K562 (cell line): ENCODE measurements around the gene IGSF9. TPM values are rescaled to one million over a fixed set of nuclear protein-coding genes. Genes with fewer than 3 reads are reported as not detected.

Experiments
- ATAC-seq: fragments of 200-7000 bp; cut with Tn5 transposase; 3 replicates; pipeline ENCODE4 v1.9.1; 2020; ENCODE audit warnings: moderate library complexity
- BruUV-seq: library from RNA; stranded (reverse); fragments of 400-500 nt; replicated peaks from 2 replicates; lab custom pipeline; 2021; lab: Mats Ljungman, UMichigan
- CTCF ChIA-PET: fragments of 300-600 bp; formaldehyde crosslinking; extraction: SDS; loops from one replicate; lab custom pipeline; 2021; ENCODE audit warnings: low intra/inter-chr PET ratio; lab: Yijun Ruan, JAX
- POLR2A ChIA-PET: fragments of 300-600, 350-650 bp; sonication (Branson Sonifier 250); formaldehyde crosslinking; extraction: SDS; loops from one replicate; lab custom pipeline; 2021; ENCODE audit warnings: antibody characterized with exemption, inconsistent platforms; lab: Yijun Ruan, JAX
- DNase-seq, 4 experiments: peaks; one replicate each; pipeline versions ENCODE4 v3.0.0 to v3.0.0-alpha.2; 2011 to 2018; ENCODE audit warnings: low spot score in 3 of 4, mixed read lengths in 3 of 4; ENCODE audit errors: extremely low read depth in 1 of 4
- FAIRE-seq: peaks from 2 replicates; lab custom pipeline; 2011; peaks lifted over from hg19 to GRCh38; lab: Jason Lieb, UNC
- H2AFZ ChIP-seq: 2 replicates; pipeline ENCODE4 v1.6.0; 2011; ENCODE audit warnings: low read depth, low read length, control low read depth, inconsistent platforms
- H3K27ac ChIP-seq: fragments of 200-600 bp; 3 replicates; pipeline ENCODE4 v1.8.0; 2011; ENCODE audit warnings: low read depth, mild to moderate bottlenecking, control low read depth, inconsistent platforms, low read length, moderate library complexity, mixed read lengths; ENCODE audit errors: extremely low read depth
- H3K27me3 ChIP-seq, 2 experiments: fragments of 300-600 bp in 1 of 2; 2 replicates in 1 of 2; 3 replicates in 1 of 2; pipeline versions ENCODE4 v1.6.0 to v1.8.0; 2011; ENCODE audit warnings: inconsistent platforms in 2 of 2, low read length in 2 of 2, mild to moderate bottlenecking in 1 of 2, mixed read lengths in 1 of 2, moderate library complexity in 1 of 2; ENCODE audit not compliant: control insufficient read depth in 2 of 2, insufficient read depth in 2 of 2
- H3K36me3 ChIP-seq: fragments of 300-600 bp; 3 replicates; pipeline ENCODE4 v1.8.0; 2011; ENCODE audit warnings: mild to moderate bottlenecking, low read length, inconsistent platforms; ENCODE audit not compliant: control insufficient read depth, insufficient read depth
- H3K4me1 ChIP-seq, 2 experiments: fragments of 200-600 bp in 1 of 2; replicated peaks in 1 of 2; 2 replicates in 1 of 2; 3 replicates in 1 of 2; pipeline versions ENCODE4 v1.5.1 to v1.8.0; 2011; ENCODE audit warnings: inconsistent platforms in 2 of 2, low read length in 2 of 2, mild to moderate bottlenecking in 1 of 2, mixed read lengths in 1 of 2, moderate library complexity in 1 of 2; ENCODE audit not compliant: control insufficient read depth in 2 of 2, insufficient read depth in 2 of 2
- H3K4me2 ChIP-seq: 2 replicates; pipeline ENCODE4 v1.6.1; 2011; ENCODE audit warnings: low read length, control low read depth, inconsistent platforms, mixed read lengths; ENCODE audit not compliant: insufficient read depth
- H3K4me3 ChIP-seq: fragments of 200-600 bp; sonication (generic), shearing (Covaris generic); 2 replicates; pipeline ENCODE4 v1.5.1; 2016; ENCODE audit warnings: control low read depth, inconsistent platforms
- H3K79me2 ChIP-seq: fragments of 200-600 bp; 3 replicates; pipeline ENCODE4 v1.8.0; 2011; ENCODE audit warnings: low read length, inconsistent platforms; ENCODE audit not compliant: control insufficient read depth, insufficient read depth
- H3K9ac ChIP-seq, 2 experiments: 2 replicates each; pipeline versions ENCODE4 v1.6.0 to v1.6.1; 2011; ENCODE audit warnings: low read depth in 2 of 2, low read length in 2 of 2, control low read depth in 1 of 2, inconsistent platforms in 1 of 2, mild to moderate bottlenecking in 1 of 2, mixed read lengths in 1 of 2; ENCODE audit not compliant: insufficient read depth in 1 of 2
- H3K9me1 ChIP-seq: one replicate; pipeline ENCODE4 v1.6.0; 2011; ENCODE audit warnings: inconsistent platforms, mild to moderate bottlenecking, low read length, moderate library complexity; ENCODE audit not compliant: control insufficient read depth, insufficient read depth
- H3K9me3 ChIP-seq: replicated peaks from 2 replicates; pipeline ENCODE4 v1.5.1; 2011; ENCODE audit warnings: low read depth, low read length, inconsistent platforms; ENCODE audit not compliant: control insufficient read depth, insufficient read depth
- H4K20me1 ChIP-seq: replicated peaks from 2 replicates; pipeline ENCODE4 v1.6.1; 2011; ENCODE audit warnings: low read length, inconsistent platforms, mixed read lengths; ENCODE audit not compliant: control insufficient read depth, insufficient read depth
- ATF7 ChIP-seq: fragments of 450-650 bp; IDR thresholded peaks from 2 replicates; pipeline ENCODE4 v1.7.1; 2014; ENCODE audit warnings: mild to moderate bottlenecking, moderate library complexity
- BACH1 ChIP-seq: fragments of 200-800 bp; sonication (Bioruptor generic); IDR thresholded peaks from 2 replicates; pipeline ENCODE4 v1.6.1; 2016; ENCODE audit warnings: missing genetic modification characterization, missing compliant biosample characterization
- BRD4 ChIP-seq: fragments of 200-600 bp; sonication (generic); IDR thresholded peaks from 2 replicates; pipeline ENCODE4 v1.6.1; 2017; ENCODE audit warnings: inconsistent platforms
- EP300 ChIP-seq: IDR thresholded peaks from 2 replicates; pipeline ENCODE4 v1.6.1; 2012; ENCODE audit warnings: low read length, improper control_type of control experiment
- ETV6 ChIP-seq, 3 experiments: fragments of 150-350 bp in 1 of 3; sonication (generic) in 1 of 3; formaldehyde crosslinking in 1 of 3; IDR thresholded peaks; 2 replicates each; pipeline versions ENCODE4 v1.6.1 to v1.8.0; 2014 to 2022; ENCODE audit warnings: borderline replicate concordance in 2 of 3, low read depth in 2 of 3, antibody characterized with exemption in 1 of 3, low read length in 1 of 3, mild to moderate bottlenecking in 1 of 3, missing genetic modification reagents in 1 of 3
- FOXA1 ChIP-seq: fragments of 450-650 bp; IDR thresholded peaks from 2 replicates; pipeline ENCODE4 v1.6.1; 2016; ENCODE audit warnings: mild to moderate bottlenecking, borderline replicate concordance
- ILK ChIP-seq: fragments of 450-650 bp; IDR thresholded peaks from 2 replicates; pipeline ENCODE4 v1.6.1; 2016; ENCODE audit warnings: missing genetic modification characterization, low read depth, mild to moderate bottlenecking, missing compliant biosample characterization, moderate library complexity, borderline replicate concordance
- POLR3G ChIP-seq: IDR thresholded peaks from 2 replicates; pipeline ENCODE4 v1.6.1; 2011; ENCODE audit not compliant: insufficient read length, insufficient replicate concordance; ENCODE audit errors: extremely low read depth
- ZKSCAN8 ChIP-seq: fragments of 200-800 bp; sonication (Bioruptor generic); IDR thresholded peaks from 2 replicates; pipeline ENCODE4 v1.6.1; 2016; ENCODE audit warnings: missing genetic modification characterization, missing compliant biosample characterization
- ZNF124 ChIP-seq: sonication (generic); formaldehyde crosslinking; IDR thresholded peaks from 2 replicates; pipeline ENCODE4 v1.8.1; 2022; ENCODE audit warnings: missing genetic modification reagents
- ZNF444 ChIP-seq: fragments of 250-450 bp; sonication (Bioruptor Pico); IDR thresholded peaks from 2 replicates; pipeline ENCODE4 v1.4.0; 2020; ENCODE audit warnings: mild to moderate bottlenecking, moderate library complexity
- WGBS: fragments of 100-300 bp; shearing (Covaris generic); methylation state at CpG from one replicate; pipeline ENCODE4 v1.1.6; 2016; ENCODE audit warnings: low coverage, mixed read lengths; ENCODE audit not compliant: insufficient coverage; ENCODE audit errors: missing lambda C conversion rate; 5-methylcytosine and 5-hydroxymethylcytosine counted together
- in situ Hi-C: fragments of 300-500 bp; cut with MboI; formaldehyde crosslinking; loops from 4 replicates; pipeline ENCODE4 v1.15.0; 2018; ENCODE audit warnings: inconsistent platforms, mixed read lengths
- intact Hi-C: fragments of 100-400 bp; cut with micrococcal nuclease; formaldehyde crosslinking; loops from 2 replicates; pipeline ENCODE4 v1.14.2; 2022
- polyA plus RNA-seq, 8 experiments: library from polyadenylated mRNA; depleted of rRNA in 4 of 8; stranded (reverse) in 5 of 8; unstranded in 3 of 8; fragments of >200 nt; fragmentation: Nextera tagmentation in 2 of 8; fragmentation: Illumina TruSeq in 1 of 8; extraction: Ambion mirVana in 2 of 8; extraction: Trizol in 1 of 8; gene quantifications; 2 replicates each; pipeline versions ENCODE4 v1.2.1 to v1.2.3, GENCODE V29; 2011 to 2014; ENCODE audit warnings: inconsistent platforms in 1 of 8, missing spikeins in 1 of 8
- total RNA-seq, 7 experiments: library from RNA; depleted of rRNA in 6 of 7; stranded (reverse); fragments of >200 nt in 6 of 7; fragmentation: Illumina TruSeq in 2 of 7; extraction: Trizol in 2 of 7; gene quantifications; 2 replicates each; pipeline versions ENCODE4 v1.2.1 to v1.2.3, GENCODE V29; 2011 to 2021; ENCODE audit warnings: low replicate concordance in 1 of 7
- TF ChIP-seq, protein P1 (sequence below): fragments of 250-450 bp; sonication (Bioruptor Pico); IDR thresholded peaks from 2 replicates; pipeline ENCODE4 v1.4.0; 2020
- TF ChIP-seq, protein P2 (sequence below): IDR thresholded peaks from 2 replicates; pipeline ENCODE4 v1.6.1; 2016; ENCODE audit warnings: missing genetic modification characterization, missing compliant biosample characterization

The IGSF9 gene
- total and polyA plus RNA-seq, 9 of the 15 experiments (the other 6 are each of a cell fraction or from before 2014, with no cell fraction given), result 0.03 to 0.29 (median 0.07) TPM; not detected in 1

DNA sequence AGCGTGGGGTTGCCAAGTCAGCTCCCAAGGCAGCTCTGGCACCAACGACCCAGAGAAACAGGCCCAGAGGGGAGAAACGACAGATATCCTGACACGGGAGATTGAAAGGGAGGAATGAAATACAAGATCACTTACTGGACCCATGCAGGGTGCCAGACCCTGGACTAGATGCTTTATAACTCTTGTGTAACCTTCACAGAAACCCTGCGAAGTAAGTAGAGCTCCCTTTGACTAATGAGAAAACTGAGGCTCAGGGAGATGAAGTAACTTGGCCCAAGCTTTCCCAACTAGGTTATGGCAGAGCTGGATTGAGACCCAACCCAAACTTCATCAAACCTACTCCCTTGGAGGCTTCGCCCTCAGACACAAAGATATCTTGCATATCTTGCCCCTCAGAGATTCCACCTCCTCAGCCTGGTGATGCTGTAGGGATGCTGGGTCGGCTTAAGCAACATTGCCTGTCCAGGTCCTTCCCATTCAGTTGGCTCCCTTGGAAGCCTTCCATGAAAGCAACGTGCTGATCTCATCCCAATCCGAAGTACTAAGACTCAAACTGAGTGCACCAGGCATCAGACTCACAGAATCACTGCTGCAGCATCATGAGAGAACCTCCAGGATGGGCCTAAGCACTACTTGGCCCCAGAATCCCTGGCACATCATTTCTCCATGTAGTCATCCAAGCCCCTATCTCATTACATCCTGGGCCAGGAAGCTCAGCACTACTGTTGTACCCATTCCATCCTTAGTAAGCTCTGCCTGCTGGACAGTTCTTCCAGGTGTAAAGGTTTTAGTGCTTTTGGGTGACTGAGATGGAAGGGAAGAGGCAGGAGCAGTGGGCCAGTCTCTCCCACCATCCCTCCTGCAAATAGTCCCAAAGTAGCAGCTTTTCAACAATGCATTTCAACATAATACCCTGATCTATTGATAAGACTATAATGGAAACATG is 1.1 kb upstream of the IGSF9 start:
- H3K27ac ChIP-seq, result no peak overlapping the region
- no peaks in the 10 kb centered on the region for H3K36me3 ChIP-seq
- peak overlapping the region; percentile 36; the same call in 1 of the 2 replicates for H3K4me3 ChIP-seq
- intact Hi-C loops, result loop anchor here (5.0 kb wide), 1 partner anchor 164 kb away; the partner anchor contains the start of gene DUSP23
- peak overlapping the region; percentile 21 to 93; a peak in 3 of 4 replicates for H3K9ac ChIP-seq
- 0 out of 2 replicates have a peak, but pooled peaks cover 3% of the 10 kb centered on the region for H4K20me1 ChIP-seq
- peak overlapping the region; percentile 68 for H3K4me2 ChIP-seq
- no peak for FAIRE-seq
- in situ Hi-C loops, result no loop called here
- ATAC-seq, result no peak
- no peaks in the 10 kb centered on the region for H3K9me1 ChIP-seq
- ChIA-PET CTCF (interaction anchor here (0.7 to 1.3 kb wide), 3 partner anchors 55 to 166 kb away, joined by 3 to 5 read pairs (median 3); partner anchors contain the start of gene DUSP23), POLR2A (interaction anchor here (0.5 to 1.4 kb wide), 6 partner anchors 10 to 261 kb away, joined by 3 to 5 read pairs (median 4); partner anchors contain the start of gene TAGLN2)
- no peaks in the 10 kb centered on the region for H3K9me3 ChIP-seq
- 50% methylated on average over 8 of the region's 9 CpGs for WGBS
- BruUV-seq, result no TSS peak
- peaks cover 5 to 13% of the 10 kb centered on the region in 2 experiments; a peak in 3 of 5 replicates for H3K4me1 ChIP-seq
- peaks cover 0 to 30% of the 10 kb centered on the region in 2 experiments; a peak in 4 of 5 replicates for H3K27me3 ChIP-seq
- no peaks in the 10 kb centered on the region for H3K79me2 ChIP-seq
- peak overlapping the region; percentile 96 for H2AFZ ChIP-seq
- no peak for DNase-seq
- TF ChIP-seq FOXA1 (no peak), BRD4 (no peak), ILK (no peak), BACH1 (tag) (no peak), ZNF444 (CRISPR knock-in tag) (no peak), POLR3G (no peak), ZNF124 (CRISPR knock-in tag) (no peak), ZKSCAN8 (no peak), EP300 (no peak), ATF7 (no peak), ETV6 (IDR thresholded peaks at IDR 0.05; ENCODE audit: borderline replicate concordance in 1 of 2, low read depth in 2 of 2, low read length in 1 of 2) (no peak), ETV6 (CRISPR knock-in tag; IDR thresholded peaks at IDR 0.05; ENCODE audit: borderline replicate concordance) (no peak)
- TF ChIP-seq, protein P1, sequence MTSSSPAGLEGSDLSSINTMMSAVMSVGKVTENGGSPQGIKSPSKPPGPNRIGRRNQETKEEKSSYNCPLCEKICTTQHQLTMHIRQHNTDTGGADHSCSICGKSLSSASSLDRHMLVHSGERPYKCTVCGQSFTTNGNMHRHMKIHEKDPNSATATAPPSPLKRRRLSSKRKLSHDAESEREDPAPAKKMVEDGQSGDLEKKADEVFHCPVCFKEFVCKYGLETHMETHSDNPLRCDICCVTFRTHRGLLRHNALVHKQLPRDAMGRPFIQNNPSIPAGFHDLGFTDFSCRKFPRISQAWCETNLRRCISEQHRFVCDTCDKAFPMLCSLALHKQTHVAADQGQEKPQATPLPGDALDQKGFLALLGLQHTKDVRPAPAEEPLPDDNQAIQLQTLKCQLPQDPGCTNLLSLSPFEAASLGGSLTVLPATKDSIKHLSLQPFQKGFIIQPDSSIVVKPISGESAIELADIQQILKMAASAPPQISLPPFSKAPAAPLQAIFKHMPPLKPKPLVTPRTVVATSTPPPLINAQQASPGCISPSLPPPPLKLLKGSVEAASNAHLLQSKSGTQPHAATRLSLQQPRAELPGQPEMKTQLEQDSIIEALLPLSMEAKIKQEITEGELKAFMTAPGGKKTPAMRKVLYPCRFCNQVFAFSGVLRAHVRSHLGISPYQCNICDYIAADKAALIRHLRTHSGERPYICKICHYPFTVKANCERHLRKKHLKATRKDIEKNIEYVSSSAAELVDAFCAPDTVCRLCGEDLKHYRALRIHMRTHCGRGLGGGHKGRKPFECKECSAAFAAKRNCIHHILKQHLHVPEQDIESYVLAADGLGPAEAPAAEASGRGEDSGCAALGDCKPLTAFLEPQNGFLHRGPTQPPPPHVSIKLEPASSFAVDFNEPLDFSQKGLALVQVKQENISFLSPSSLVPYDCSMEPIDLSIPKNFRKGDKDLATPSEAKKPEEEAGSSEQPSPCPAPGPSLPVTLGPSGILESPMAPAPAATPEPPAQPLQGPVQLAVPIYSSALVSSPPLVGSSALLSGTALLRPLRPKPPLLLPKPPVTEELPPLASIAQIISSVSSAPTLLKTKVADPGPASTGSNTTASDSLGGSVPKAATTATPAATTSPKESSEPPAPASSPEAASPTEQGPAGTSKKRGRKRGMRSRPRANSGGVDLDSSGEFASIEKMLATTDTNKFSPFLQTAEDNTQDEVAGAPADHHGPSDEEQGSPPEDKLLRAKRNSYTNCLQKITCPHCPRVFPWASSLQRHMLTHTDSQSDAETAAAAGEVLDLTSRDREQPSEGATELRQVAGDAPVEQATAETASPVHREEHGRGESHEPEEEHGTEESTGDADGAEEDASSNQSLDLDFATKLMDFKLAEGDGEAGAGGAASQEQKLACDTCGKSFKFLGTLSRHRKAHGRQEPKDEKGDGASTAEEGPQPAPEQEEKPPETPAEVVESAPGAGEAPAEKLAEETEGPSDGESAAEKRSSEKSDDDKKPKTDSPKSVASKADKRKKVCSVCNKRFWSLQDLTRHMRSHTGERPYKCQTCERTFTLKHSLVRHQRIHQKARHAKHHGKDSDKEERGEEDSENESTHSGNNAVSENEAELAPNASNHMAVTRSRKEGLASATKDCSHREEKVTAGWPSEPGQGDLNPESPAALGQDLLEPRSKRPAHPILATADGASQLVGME (CRISPR knock-in tag), result no peak
- TF ChIP-seq, protein P2, sequence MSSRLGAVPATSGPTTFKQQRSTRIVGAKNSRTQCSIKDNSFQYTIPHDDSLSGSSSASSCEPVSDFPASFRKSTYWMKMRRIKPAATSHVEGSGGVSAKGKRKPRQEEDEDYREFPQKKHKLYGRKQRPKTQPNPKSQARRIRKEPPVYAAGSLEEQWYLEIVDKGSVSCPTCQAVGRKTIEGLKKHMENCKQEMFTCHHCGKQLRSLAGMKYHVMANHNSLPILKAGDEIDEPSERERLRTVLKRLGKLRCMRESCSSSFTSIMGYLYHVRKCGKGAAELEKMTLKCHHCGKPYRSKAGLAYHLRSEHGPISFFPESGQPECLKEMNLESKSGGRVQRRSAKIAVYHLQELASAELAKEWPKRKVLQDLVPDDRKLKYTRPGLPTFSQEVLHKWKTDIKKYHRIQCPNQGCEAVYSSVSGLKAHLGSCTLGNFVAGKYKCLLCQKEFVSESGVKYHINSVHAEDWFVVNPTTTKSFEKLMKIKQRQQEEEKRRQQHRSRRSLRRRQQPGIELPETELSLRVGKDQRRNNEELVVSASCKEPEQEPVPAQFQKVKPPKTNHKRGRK, result no peak
